Lung (tissue), 12 donors: ENCODE data around the gene PCDH9. TPM values are rescaled to one million over a fixed set of nuclear protein-coding genes. Genes with fewer than 3 reads are reported as not detected.

ENCODE experiments used
- ATAC-seq: fragments of 200-7000 bp; cut with Tn5 transposase; one replicate; pipeline ENCODE4 v1.9.1; 2020; ENCODE audit warnings: moderate number of reproducible peaks; ENCODE audit not compliant: insufficient read depth, low FRiP score
- DNase-seq, 3 donors: peaks; one replicate each; pipeline ENCODE4 v3.0.0-alpha.2; 2013 to 2017
- H3K27ac ChIP-seq, 2 donors: one replicate each; pipeline ENCODE4 v1.5.1; 2013; ENCODE audit warnings: mild to moderate bottlenecking in 2 of 2, moderate library complexity in 2 of 2, control low read depth in 1 of 2, inconsistent platforms in 1 of 2, low read depth in 1 of 2, low read length in 1 of 2
- H3K27me3 ChIP-seq, 3 donors: one replicate each; pipeline ENCODE4 v1.5.1; 2013; ENCODE audit warnings: low read length in 2 of 3; ENCODE audit not compliant: control insufficient read depth in 3 of 3, insufficient read depth in 3 of 3
- H3K36me3 ChIP-seq, 4 donors: one replicate each; pipeline ENCODE4 v1.5.1; 2013; ENCODE audit warnings: low read length in 4 of 4, mild to moderate bottlenecking in 1 of 4, moderate library complexity in 1 of 4; ENCODE audit not compliant: control insufficient read depth in 4 of 4, insufficient read depth in 4 of 4
- H3K4me1 ChIP-seq, 5 donors: one replicate each; pipeline ENCODE4 v1.5.1; 2013; ENCODE audit warnings: low read length in 5 of 5, mild to moderate bottlenecking in 2 of 5, moderate library complexity in 1 of 5; ENCODE audit not compliant: control insufficient read depth in 5 of 5, insufficient read depth in 5 of 5
- H3K4me3 ChIP-seq: one replicate; pipeline ENCODE4 v1.5.1; 2013; ENCODE audit warnings: mild to moderate bottlenecking, control low read depth, moderate library complexity
- H3K9ac ChIP-seq, 2 donors: one replicate each; pipeline ENCODE4 v1.5.1; 2013; ENCODE audit warnings: low read length in 2 of 2, control low read depth in 1 of 2; ENCODE audit not compliant: insufficient read depth in 1 of 2
- H3K9me3 ChIP-seq, 4 donors: one replicate each; pipeline ENCODE4 v1.5.1; 2013; ENCODE audit warnings: low read length in 3 of 4, mild to moderate bottlenecking in 1 of 4, moderate library complexity in 1 of 4; ENCODE audit not compliant: control insufficient read depth in 4 of 4, insufficient read depth in 3 of 4
- CTCF ChIP-seq: IDR thresholded peaks from 2 replicates; pipeline ENCODE4 v1.5.1; 2012; ENCODE audit warnings: mild to moderate bottlenecking; ENCODE audit errors: control extremely low read depth, extremely low read depth
- whole genome bisulfite sequencing, 2 donors: extraction: QIAGEN DNeasy Blood & Tissue Kit; methylation state at CpG; one replicate each; pipeline ENCODE4 v1.1.7; 2013; 5-methylcytosine and 5-hydroxymethylcytosine counted together
- polyA plus RNA-seq, 2 donors: library from polyadenylated mRNA; stranded (reverse); fragments of 200-250 nt; gene quantifications; one replicate each; pipeline ENCODE4 v1.2.1, GENCODE V29; 2013
- total RNA-seq, 2 donors: library from RNA; depleted of rRNA in 1 of 2; stranded (reverse); fragments of >200 nt in 1 of 2; gene quantifications; one replicate each; pipeline ENCODE4 v1.2.1, GENCODE V29; 2014 to 2021
- donor health status: control.
- donor health status: control.
- donor health status: Bipolar disorder and iron deficiency.
- donor health status: healthy.
- donor health status: DM: yes; HTN: yes; CAD: no.

The PCDH9 gene
- total and polyA plus RNA-seq, 4 donors: 0.68 to 22.2 (median 4.1) TPM

GRCh38 chr13:66506979-66507378, 723.2 kb downstream of the PCDH9 start:
- peak in 1 of 3 donors; percentile 22 for DNase-seq
- no peaks in the 10 kb centered on the region for H3K9me3 ChIP-seq
- peak overlapping the region in 1 of 2 donors; percentile 47 for H3K9ac ChIP-seq
- ATAC-seq: no peak
- H3K27ac ChIP-seq: no peak overlapping the region
- peaks cover 0 to 3% (median 0%) of the 10 kb centered on the region in 5 donors for H3K4me1 ChIP-seq
- H3K27me3 ChIP-seq: no peaks in the 10 kb centered on the region
- 78 to 85% methylated on average over 2 of the region's 2 CpGs for WGBS, 2 donors
- no peak for TF ChIP-seq CTCF
- H3K36me3 ChIP-seq: no peaks in the 10 kb centered on the region
- H3K4me3 ChIP-seq: no peak overlapping the region

- ATAC-seq: no peak
- Histone ChIP-seq H3K9me3 (no peaks in the 10 kb centered on the region), H3K27me3 (no peaks in the 10 kb centered on the region), H3K36me3 (no peaks in the 10 kb centered on the region), H3K27ac (no peak overlapping the region), H3K4me1 (peaks cover 0 to 3% (median 0%) of the 10 kb centered on the region in 5 donors), H3K9ac (no peak overlapping the region), H3K4me3 (no peak overlapping the region)
- DNase-seq: no peak
- no peak for TF ChIP-seq CTCF
- 86 to 89% methylated on average over 7 of the region's 7 CpGs for WGBS, 2 donors
Measured at GRCh38 chr13:66506051-66506777, 723.9 kb downstream of the PCDH9 start.

GRCh38 chr13:66503890-66504289, 726.2 kb downstream of the PCDH9 start:
- Histone ChIP-seq H3K4me3 (no peak overlapping the region), H3K9ac (no peak overlapping the region), H3K27ac (no peak overlapping the region), H3K36me3 (no peaks in the 10 kb centered on the region), H3K9me3 (no peaks in the 10 kb centered on the region), H3K27me3 (no peaks in the 10 kb centered on the region), H3K4me1 (peaks cover 0 to 3% (median 0%) of the 10 kb centered on the region in 5 donors)
- ATAC-seq: no peak
- WGBS, 2 donors: 77 to 85% methylated on average over 6 of the region's 6 CpGs
- TF ChIP-seq CTCF: no peak
- no peak for DNase-seq

- H3K27ac ChIP-seq: no peak overlapping the region
- no peak overlapping the region for H3K9ac ChIP-seq
- no peaks in the 10 kb centered on the region for H3K9me3 ChIP-seq
- peaks cover 0 to 3% (median 0%) of the 10 kb centered on the region in 5 donors for H3K4me1 ChIP-seq
- no peaks in the 10 kb centered on the region for H3K27me3 ChIP-seq
- H3K36me3 ChIP-seq: no peaks in the 10 kb centered on the region
- DNase-seq: no peak
- no peak overlapping the region for H3K4me3 ChIP-seq
- no peak for TF ChIP-seq CTCF
- ATAC-seq: no peak
Measured at GRCh38 chr13:66501181-66501580, 729.0 kb downstream of the PCDH9 start.
